NCI-H2196 treated with DMSO at 0.1 percent for 48 hours (cell line): Measurements from ENCODE around the gene SLC24A3.

Experiments
- DNase-seq: peaks from one replicate; lab custom pipeline; 2025; ENCODE audit not compliant: unreplicated experiment; lab: John Stamatoyannopoulos, UW

The SLC24A3 gene

DNA sequence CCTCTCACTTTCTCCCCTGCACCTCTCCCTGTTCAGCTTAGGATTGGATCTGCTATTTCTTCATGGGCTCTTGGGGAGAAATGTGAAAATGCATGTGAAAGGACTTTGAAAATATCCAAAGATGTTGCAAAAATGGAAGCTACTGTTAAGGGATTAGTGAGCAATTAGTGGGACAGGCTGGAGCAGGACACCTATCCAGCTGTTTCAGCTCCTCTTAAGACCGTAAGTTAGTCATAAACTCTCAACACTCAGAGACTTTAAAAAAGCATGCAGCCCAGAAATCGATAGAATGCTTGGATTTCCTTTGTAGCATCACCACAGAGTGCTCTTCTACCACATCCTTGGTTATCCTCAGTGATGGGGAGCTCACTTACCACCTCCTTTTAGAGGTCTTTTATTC is 88.7 kb downstream of the SLC24A3 start:
- DNase-seq, result no peak

DNA sequence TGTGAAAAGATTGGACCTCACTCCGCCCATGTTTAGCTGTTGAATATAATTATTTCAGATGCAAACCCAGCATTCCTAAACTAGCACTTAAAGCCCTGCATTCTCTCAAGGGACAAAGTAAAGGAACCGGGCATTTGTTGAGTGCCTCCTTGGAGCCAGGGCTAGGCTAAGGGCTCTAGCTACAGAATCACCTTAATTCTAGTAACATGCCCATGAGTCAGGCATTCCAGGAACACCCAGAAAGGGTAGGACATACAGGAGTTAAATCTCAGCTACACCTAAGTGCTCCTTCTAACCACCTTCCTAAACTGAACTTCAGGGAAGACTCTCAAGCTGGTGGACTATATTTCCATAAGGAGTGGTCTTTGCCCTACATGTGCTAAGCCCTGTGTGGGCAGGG is 89.4 kb downstream of the SLC24A3 start:
- no peak for DNase-seq

DNA sequence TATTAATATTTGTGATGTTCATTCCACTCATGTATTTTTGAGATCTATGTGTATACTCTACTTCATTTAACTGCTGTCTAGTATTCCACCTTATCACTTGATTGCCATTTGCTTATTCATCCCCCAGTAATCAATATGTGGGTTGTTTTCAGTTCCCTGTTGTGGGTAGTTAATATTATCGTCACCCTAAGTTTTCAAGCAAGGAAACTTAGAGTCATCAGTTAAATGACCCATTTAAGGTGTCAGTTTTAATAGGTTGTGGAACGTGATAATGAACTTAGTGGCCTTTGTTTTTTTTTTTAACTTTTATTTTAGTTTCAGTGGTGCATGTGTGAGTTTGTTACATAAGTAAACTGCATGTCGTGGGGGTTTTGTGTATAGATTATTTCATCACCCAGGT is 90.3 kb downstream of the SLC24A3 start:
- DNase-seq, result no peak

DNA sequence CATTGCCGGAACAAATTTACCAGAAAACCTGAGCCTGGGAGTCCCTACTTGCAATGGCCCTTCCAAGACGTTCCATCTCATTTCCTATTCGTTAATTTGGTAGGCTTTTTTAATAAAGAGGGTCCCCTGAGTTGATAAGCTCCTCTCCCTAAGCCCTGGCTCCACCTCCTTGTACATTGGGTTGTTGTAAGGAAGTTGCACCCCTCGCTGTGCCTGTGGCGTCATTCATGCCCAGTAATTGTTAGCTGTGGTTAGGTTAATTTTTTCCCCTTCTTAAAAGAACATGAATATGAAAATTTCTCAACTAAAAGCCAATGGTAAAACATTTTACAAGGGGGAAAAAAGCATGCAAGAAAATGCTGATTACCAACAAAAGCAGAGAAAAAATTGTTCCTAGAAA is 91.9 kb downstream of the SLC24A3 start:
- no peak for DNase-seq

DNA sequence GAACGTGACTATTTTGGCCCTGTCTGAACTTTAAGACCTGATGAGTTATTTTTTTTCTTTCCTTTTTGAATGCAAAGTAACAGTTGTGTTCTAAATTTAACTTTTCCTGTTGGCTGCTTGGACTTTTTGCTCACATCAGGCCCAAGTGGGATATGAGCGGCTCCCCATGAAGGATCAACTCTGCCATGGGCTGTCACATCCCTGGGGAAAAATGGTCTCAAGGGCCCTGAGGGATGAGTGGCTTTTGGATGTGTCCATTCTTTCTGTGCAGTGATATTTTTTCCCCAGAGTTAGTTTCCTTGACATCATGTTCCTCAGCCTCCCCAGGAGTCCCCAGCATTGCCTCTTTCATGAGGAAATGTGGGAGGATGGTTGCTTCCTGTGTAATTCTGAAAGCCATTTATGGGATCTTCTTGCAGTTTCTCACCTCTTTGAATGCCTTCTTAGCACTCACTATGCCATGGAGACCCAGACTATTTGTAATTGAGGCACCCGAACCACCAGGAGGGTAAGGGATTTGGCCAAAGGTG is 92.5 kb downstream of the SLC24A3 start:
- no peak for DNase-seq

DNA sequence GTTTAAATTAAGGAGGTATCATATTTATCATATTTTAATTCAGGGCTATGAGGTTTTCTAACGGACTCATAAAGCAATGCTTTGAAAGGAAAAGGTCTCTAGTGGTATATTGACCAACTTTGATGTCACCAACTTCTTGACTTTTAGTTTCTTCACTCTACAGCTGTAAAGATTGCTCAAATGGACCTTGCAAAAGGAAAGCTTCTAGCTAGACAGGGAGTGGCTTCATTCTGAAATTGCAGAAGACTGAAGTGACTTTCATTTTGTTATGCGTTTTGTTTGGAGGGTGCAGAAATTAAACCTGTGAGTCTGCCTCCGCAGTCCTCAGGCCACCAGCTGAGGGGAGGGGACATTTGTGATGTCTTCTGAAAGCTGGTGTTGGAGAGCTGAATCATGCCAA is 95.7 kb downstream of the SLC24A3 start:
- DNase-seq, result no peak

DNA sequence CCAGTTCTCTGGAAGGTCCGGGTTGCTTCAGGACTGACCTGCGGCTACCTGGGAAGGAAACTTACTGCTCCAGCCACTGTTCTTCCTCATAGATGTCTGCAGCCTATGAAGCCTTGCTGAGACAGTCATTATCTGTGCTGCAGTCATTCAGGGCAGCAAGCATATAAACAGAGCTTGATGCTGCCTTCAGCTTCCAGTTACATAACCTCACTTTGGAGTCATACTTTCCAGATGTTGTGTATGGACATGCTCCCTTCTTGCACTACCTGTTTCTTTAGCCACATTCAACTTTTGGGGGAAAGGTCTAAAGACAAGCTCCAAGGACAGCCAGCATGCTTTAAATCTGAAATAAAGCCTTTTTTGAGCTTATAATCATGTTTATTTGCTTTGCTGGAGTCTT is 98.1 kb downstream of the SLC24A3 start:
- DNase-seq, result no peak

DNA sequence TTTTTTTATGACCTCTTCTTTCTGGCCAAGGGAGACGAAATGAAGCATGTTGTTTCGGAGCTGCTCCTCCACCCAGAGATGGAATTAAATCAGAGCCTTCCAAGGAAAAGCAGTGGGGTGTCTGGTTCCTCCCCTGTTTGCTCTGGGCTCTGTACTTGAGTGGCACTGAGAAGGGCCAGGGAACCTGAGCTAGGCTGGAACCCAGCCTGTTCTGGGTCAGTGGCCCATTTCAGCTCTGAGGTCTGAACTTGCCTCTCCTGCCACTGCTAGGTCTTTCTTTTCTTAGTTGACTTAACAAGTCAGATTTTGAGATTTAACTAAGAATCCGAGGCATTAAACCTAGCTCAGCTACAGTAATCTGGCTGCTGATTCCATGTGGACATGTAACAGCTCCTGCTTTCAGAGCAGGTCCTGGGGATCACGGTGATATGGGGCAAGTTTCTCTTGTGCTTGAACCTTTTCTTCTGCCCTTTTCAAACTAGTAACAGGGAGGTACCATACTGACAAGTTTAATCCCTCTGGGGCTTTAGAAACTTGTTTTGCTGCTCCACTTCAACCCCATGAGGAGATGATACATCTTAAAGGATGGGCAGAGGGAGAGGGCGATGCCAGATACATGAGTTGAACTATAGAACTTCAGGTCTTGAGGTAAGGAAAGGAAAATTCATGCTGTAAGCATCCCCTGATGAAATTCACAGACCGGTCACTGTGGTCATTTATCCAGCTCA is 101.1 kb downstream of the SLC24A3 start:
- no peak for DNase-seq

DNA sequence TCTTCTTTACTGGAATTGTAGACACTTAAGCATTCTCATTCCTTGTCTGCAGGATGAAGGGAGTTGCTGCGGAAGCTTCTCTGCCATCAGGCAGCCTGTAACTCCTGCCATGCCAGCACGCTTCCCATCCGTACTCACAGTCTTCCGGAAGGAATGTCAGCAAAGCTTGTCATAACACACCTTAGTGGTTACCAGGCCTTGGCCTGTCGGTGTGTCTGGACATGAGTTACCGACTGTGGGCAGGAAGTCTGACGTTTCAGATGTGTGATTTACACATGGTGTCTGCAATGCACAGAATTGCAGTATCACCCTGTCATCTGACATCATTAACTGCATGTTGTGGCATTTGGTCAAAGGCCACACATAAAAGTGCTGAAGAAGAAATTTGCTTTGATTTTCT is 102.2 kb downstream of the SLC24A3 start:
- DNase-seq, result no peak

DNA sequence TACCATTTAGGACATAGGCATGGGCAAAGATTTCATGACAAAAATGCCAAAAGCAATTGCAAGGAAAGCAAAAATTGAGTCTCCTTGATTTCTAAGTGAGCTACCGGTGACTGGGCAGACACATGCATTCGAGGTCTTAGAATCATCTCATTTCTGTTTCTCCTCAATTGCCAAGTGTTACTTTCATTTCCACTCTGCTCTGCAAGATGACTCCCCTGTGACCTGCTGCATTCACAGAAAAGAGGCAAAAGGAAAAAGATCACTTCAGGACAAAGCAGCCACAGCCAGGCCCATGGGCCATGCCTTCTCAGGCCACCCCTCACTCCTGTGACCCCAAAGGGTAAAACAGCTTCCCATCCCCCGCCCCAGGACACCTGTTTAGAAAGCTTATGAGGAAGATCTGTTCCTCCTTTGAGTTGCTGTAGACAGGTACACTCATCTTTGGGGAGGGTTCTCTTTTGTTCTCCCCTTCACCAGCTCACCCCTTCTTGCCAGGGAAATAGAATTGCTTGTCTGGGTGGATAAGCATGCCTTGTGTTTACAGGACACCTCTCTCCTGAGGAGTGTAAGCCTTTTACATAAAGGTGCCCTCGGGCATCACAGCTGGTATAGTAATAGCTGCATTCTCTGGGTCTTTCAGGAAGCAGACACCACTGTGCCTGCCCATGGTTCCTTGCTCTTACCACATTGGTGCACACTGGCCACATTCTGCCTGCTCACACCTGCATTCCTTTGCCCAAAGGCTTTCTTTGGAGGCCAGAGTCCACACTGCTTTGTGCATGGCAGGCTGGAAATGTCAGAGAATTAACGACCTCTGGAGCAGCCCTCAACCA is 105.0 kb downstream of the SLC24A3 start:
- DNase-seq, result no peak

DNA sequence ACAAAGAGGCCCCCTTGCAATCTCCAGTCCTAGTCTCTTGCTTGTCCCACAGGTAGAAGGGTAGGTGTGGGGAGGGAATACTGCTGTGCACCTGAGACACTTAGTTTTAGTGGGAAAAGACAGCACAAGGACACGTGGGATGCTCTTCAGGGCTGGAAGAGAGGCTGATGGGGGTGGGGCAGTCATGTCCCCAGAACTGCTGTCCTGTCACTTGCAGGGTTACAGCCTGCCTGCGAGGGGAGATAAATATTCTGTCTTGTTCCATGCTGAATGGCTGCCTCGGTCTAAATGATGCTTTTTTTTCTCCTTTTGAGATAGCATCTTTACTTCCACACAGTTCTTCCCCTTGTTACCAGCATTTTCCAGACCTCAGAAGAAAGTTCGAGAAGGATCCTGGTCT is 106.2 kb downstream of the SLC24A3 start:
- no peak for DNase-seq

DNA sequence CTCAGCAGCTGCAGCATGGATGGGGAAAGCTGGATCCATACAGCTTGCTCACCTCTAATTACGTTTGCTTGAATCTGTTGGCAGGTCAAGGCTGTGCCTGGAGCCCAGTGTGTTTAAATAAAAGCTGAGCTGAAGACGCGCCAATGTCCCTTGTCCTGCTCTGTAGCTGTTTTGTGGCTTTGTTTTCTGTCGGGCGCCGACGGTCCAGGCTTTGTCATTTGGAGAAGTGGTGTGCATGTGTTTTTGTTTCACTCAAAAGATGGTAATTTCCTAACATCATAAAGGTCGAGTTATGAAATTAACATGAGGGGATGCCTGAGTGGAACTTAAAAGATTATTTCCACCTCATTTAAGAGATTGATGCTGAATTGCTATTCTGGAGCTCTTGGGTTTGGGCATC is 107.6 kb downstream of the SLC24A3 start:
- DNase-seq, result no peak

DNA sequence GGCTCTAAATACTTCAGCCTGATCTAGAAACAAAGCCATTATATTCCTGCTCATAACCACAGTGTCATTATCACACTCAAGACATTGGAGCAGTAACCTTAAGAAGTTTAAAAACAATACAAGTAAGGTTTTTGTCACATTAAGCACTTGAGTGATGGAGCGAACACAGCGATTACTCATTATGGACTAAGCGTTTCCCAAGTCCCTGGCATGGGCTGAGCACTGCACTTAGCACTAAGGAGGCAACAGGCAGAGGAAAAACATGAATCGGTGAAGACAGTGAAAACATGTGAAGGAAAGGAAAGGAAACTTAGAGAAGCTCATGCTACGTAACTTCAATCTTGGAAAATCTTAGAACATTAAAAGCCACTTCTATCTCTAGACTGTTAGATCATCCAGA is 108.7 kb downstream of the SLC24A3 start:
- DNase-seq, result no peak

DNA sequence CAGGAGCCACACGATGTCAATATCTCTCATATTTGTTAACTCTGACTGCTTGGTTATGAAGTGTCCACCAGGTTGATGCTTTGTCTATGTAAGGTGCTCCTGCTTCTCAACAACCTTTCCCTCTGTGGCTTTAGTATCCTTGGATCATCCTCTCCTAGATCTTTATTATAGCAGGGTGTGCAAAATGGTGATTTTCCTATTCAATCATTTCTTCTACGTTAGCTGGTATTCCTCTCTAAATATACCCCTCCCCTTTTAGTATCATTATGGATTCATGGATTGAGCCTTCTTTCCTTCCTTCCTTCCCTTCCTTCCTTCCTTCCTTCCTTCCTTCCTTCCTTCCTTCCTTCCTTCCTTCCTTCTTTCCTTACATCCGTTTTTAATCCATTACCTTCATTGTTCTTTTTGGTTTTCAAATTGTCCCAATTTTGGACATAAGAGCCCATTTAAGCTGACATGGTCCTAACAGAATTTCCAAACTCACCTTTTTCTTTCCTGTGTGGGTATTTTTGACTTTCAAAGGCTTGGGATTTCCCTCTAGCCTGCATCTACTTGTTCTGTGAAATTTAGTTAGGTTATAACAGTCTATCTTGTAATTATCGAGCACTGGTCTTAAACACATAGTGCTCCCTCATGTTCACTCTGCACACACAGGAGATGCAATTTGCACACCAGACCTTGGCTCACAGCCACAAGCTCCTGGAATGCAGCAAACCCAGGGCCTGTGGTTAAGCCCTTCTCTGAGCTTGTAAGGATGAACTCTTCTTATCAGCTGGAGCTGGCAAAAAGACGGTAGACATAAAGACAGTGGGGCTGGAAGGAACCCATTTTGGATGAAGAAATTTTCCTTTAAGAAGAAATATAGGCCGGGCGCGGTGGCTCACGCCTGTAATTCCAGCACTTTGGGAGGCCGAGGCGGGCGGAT is 109.9 kb downstream of the SLC24A3 start:
- no peak for DNase-seq

DNA sequence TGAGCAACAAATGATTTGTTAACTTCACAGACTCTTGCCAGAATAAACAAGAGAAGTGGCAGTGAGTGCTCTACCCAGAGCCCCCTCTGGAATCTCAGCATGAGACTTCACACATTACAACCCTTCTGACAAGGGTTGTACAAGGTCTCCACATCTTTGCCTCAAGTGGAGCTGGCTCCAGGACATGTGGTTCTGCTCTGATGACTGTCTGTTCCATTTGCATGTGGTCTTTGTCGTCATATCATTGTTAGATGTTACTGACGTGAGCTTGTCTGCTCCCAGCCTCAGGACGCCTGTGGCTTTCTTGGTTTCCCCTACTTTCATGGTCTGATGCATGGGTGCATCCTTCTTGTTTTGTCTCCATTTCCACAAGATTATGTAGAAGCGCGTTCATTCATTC is 115.0 kb downstream of the SLC24A3 start:
- no peak for DNase-seq

DNA sequence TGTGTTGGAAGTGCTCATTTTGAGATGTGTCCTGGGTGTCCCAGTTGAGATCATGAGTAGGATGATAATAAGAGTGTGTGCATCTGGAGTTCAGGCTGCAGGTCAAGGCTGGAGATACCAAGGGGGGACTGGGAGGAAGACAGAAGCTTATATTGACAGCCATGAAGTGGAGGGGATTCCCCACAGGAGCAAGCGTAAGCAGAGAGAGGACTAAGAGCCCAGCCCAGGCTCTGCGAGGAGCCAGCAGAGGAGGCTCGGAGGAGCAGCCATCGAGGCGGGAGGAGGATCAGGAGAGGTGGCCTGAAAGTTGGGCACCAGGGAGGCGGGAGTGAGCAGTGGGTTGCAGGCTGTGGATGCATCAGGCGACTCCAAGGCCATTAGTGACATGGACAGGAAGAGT is 116.2 kb downstream of the SLC24A3 start:
- no peak for DNase-seq

DNA sequence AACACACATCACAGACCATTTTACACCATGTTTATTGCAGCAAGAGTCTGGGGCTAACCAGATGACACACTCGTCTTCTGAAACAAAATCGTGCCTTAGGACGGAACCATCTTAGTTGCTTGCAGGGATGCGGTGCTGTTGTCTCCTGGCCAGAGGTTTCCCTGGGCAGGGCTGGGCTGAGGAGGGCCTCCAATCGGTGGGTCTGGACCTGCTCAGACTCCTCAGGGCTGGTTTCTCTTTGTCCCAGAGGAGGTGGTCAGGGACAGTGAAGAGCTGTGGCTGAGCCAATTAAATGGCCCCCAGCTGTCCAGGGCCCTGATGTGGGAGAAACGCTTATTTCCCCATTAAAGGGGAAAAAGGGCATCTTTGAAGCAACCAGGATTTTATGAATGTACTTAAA is 117.6 kb downstream of the SLC24A3 start:
- no peak for DNase-seq

DNA sequence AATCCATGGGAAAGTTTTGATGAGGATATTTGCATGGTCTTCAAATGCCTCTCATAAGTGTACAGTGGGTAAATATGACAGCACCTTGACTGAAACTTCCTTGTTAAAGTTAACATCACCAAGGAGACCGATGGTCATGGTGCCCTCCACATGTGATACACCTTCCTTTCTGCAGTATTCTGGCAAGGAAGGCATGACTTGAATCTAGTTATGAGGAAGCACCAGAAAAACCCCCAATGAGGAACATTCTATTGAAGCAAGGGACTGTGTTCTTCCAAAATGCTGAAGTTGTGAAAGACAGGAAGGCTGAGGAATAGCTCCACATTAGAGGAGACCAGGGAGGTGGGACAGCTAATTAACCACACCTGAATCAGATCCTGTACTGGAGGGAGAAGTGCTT is 118.3 kb downstream of the SLC24A3 start:
- no peak for DNase-seq

DNA sequence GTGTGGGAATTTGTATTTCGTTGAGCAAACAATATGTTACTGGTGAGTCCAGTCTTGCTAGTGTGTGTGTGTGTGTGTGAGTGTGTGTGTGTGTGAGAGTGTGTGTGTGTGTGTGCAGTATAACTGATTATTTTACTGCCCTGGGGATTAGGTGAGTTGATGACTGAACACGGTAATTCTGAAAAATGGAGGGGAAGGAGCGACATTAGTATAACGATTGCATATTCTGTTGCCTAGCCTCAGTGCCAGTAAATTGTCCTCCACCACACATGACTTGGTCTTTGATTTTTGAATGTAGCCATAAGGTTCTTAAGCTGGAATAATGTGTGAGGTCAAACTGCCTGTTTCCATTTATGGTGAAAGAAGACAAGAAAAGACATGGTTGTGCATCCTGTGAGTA is 121.1 kb downstream of the SLC24A3 start:
- no peak for DNase-seq

DNA sequence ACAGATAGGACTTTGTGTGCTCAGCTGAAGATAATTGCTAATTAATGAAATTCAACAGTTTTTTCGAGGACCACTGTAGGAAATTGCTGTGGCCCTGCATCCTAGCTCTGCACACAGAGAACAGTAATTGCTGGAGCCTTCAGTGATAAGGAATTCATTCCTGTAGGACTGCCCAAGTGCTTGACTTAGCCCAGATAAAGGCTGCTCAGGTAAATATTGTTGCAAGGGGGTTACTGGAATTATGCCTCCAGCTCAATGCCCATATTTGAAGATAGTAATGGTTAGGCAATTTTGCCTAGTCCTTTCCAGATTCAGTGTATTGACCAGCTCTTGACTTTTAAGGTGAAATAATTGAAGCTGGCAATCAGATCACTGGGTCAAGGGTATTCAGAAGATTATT is 122.9 kb downstream of the SLC24A3 start:
- DNase-seq, result no peak

DNA sequence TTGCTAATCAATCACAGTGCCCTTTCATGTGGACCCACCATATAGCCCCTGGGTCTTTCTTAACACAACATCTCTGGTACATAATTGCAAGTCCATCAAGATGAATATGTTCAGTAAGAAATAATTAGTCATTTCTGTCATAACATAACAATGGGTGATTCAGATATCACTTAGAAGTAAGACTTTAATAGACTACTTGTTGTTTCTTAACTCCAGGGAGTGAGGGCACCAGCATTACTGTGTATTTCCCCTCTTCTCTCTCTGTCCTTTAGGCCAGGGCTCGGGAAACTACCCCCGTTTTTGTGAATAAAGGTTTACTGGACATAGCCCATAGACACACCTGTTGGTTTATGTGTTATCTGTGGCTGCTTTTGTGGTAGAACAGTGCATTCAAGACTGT is 123.5 kb downstream of the SLC24A3 start:
- no peak for DNase-seq
